Measurements from ENCODE around the gene NXPH3.

- no peak for TF ChIP-seq KLF7 (tag by site-specific recombination; IDR thresholded peaks at IDR 0.05; ENCODE audit: borderline replicate concordance)
- no peak for TF ChIP-seq ZNF830 (tag by site-specific recombination; IDR thresholded peaks at IDR 0.05; ENCODE audit: low read depth)
- TF ChIP-seq, protein P1, sequence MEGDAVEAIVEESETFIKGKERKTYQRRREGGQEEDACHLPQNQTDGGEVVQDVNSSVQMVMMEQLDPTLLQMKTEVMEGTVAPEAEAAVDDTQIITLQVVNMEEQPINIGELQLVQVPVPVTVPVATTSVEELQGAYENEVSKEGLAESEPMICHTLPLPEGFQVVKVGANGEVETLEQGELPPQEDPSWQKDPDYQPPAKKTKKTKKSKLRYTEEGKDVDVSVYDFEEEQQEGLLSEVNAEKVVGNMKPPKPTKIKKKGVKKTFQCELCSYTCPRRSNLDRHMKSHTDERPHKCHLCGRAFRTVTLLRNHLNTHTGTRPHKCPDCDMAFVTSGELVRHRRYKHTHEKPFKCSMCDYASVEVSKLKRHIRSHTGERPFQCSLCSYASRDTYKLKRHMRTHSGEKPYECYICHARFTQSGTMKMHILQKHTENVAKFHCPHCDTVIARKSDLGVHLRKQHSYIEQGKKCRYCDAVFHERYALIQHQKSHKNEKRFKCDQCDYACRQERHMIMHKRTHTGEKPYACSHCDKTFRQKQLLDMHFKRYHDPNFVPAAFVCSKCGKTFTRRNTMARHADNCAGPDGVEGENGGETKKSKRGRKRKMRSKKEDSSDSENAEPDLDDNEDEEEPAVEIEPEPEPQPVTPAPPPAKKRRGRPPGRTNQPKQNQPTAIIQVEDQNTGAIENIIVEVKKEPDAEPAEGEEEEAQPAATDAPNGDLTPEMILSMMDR (tag by site-specific recombination; IDR thresholded peaks at IDR 0.05): no peak
- no peak for TF ChIP-seq ZNF510 (tag by site-specific recombination; IDR thresholded peaks at IDR 0.05; ENCODE audit: insufficient replicate concordance)
- TF ChIP-seq ZNF792 (tag by site-specific recombination; IDR thresholded peaks at IDR 0.05): no peak
- no peak for TF ChIP-seq ZNF558 (tag by site-specific recombination; IDR thresholded peaks at IDR 0.05)
- TF ChIP-seq, protein P2, sequence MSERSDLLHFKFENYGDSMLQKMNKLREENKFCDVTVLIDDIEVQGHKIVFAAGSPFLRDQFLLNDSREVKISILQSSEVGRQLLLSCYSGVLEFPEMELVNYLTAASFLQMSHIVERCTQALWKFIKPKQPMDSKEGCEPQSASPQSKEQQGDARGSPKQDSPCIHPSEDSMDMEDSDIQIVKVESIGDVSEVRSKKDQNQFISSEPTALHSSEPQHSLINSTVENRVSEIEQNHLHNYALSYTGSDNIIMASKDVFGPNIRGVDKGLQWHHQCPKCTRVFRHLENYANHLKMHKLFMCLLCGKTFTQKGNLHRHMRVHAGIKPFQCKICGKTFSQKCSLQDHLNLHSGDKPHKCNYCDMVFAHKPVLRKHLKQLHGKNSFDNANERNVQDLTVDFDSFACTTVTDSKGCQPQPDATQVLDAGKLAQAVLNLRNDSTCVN (tag by site-specific recombination; optimal IDR thresholded peaks at IDR 0.05): no peak
- no peak for TF ChIP-seq ZNF785 (tag by site-specific recombination; IDR thresholded peaks at IDR 0.05)
- no peak for TF ChIP-seq ZNF274 (IDR thresholded peaks at IDR 0.05; ENCODE audit: low read length)
- no peak for TF ChIP-seq ZNF274 (tag by site-specific recombination; IDR thresholded peaks at IDR 0.05; ENCODE audit: borderline replicate concordance)
- TF ChIP-seq ZNF248 (tag by site-specific recombination; IDR thresholded peaks at IDR 0.05): no peak
Measured at GRCh38 chr17:49551221-49552069, 24.2 kb upstream of the NXPH3 start.
